Ovary (tissue), 9 donors: ENCODE measurements around the gene ST6GAL1. TPM values are rescaled to one million over a fixed set of nuclear protein-coding genes. Genes with fewer than 3 reads are reported as not detected.

ENCODE experiments used
- DNase-seq, 5 donors: peaks; one replicate each; pipeline ENCODE4 v3.0.0-alpha.2; 2019 to 2020
- H3K27ac ChIP-seq, 2 donors: fragments of 200-600 bp; one replicate each; pipeline versions ENCODE4 v1.5.1 to v1.8.0; 2019 to 2022
- H3K27me3 ChIP-seq: fragments of 200-600 bp; one replicate; pipeline ENCODE4 v1.8.0; 2022
- H3K36me3 ChIP-seq: fragments of 200-600 bp; sonication (generic); one replicate; pipeline ENCODE4 v1.5.1; 2019
- H3K4me1 ChIP-seq: one replicate; pipeline ENCODE4 v1.8.1; 2013; ENCODE audit warnings: mild to moderate bottlenecking, moderate library complexity; ENCODE audit not compliant: insufficient read depth
- H3K4me3 ChIP-seq: fragments of 200-600 bp; sonication (generic); one replicate; pipeline ENCODE4 v1.5.1; 2017
- H3K9me3 ChIP-seq, 2 donors: fragments of 200-600 bp in 1 of 2; sonication (generic) in 1 of 2; one replicate each; pipeline versions ENCODE4 v1.5.1 to v1.8.1; 2013 to 2019; ENCODE audit warnings: mild to moderate bottlenecking in 1 of 2, moderate library complexity in 1 of 2
- CTCF ChIP-seq, 3 donors: fragments of 450-650 bp in 2 of 3; fragments of 200-600 bp in 1 of 3; IDR thresholded peaks; one replicate each; pipeline versions ENCODE4 v1.5.1 to v1.8.0; 2016 to 2022; ENCODE audit warnings: antibody characterized with exemption in 3 of 3, mild to moderate bottlenecking in 1 of 3
- EP300 ChIP-seq: sonication (generic); formaldehyde crosslinking; IDR thresholded peaks from one replicate; pipeline ENCODE4 v1.6.1; 2017; ENCODE audit warnings: antibody characterized with exemption
- POLR2A ChIP-seq: fragments of 450-650 bp; IDR thresholded peaks from one replicate; pipeline ENCODE4 v1.6.1; 2017; ENCODE audit warnings: antibody characterized with exemption, mild to moderate bottlenecking, moderate library complexity
- WGBS, 3 donors: extraction: QIAGEN DNeasy Blood & Tissue Kit in 1 of 3; methylation state at CpG; one replicate each; pipeline versions ENCODE4 v1.1.5 to v1.1.7; 2013 to 2017; 5-methylcytosine and 5-hydroxymethylcytosine counted together
- intact Hi-C, 4 donors: fragments of 100-400 bp; cut with DNase I; formaldehyde crosslinking; loops; one replicate each; pipeline versions ENCODE4 v1.11.0 to v1.15.1; 2022 to 2023
- polyA plus RNA-seq, 2 donors: library from polyadenylated mRNA; stranded (reverse); fragments of 200-250 nt in 1 of 2; fragments of 350-450 nt in 1 of 2; fragmentation: Illumina TruSeq in 1 of 2; extraction: RNeasy Lipid Tissue Mini Kit (QIAGEN cat#74804) in 1 of 2; gene quantifications; one replicate each; pipeline ENCODE4 v1.2.3, GENCODE V29; 2013 to 2014
- total RNA-seq, 7 donors: library from RNA; depleted of rRNA in 2 of 7; stranded (reverse); fragments of >200 nt in 2 of 7; fragmentation: NEBNext Ultra II Directional in 3 of 7; extraction: Animal tissue kit (Norgen Biotek cat#: 25700) in 3 of 7; gene quantifications; one replicate each; pipeline versions ENCODE4 v1.1.0 to v1.2.4, GENCODE V29; 2016 to 2023
- donor health status: DM: no; HTN: no; CAD: no; lungs with moderate emphysema.
- donor health status: DM: no; HTN: no; CAD: no.
- donor health status: Bipolar disorder and iron deficiency.
- donor health status: DM: yes; HTN: yes; CAD: no.
- donor health status: DM: no; HTN: no; CAD: no.
- donor health status: DM: yes; HTN: yes; CAD: no.

ST6GAL1 gene
- total and polyA plus RNA-seq, 9 donors: 10.6 to 55.2 (median 28.1) TPM

- Histone ChIP-seq H3K9me3 (no peaks in the 10 kb centered on the region), H3K27me3 (no peaks in the 10 kb centered on the region), H3K4me3 (no peak overlapping the region), H3K36me3 (no peaks in the 10 kb centered on the region), H3K4me1 (no peaks in the 10 kb centered on the region), H3K27ac (no peak overlapping the region)
- WGBS, 3 donors: 80 to 82% (median 81%) methylated on average over 5 of the region's 5 CpGs
- DNase-seq: no peak
- intact Hi-C loops: no loop called here
- TF ChIP-seq POLR2A: no peak
- no peak for TF ChIP-seq EP300
- TF ChIP-seq CTCF (IDR thresholded peaks at IDR 0.05): no peak
These were observed 34.9 kb upstream of the ST6GAL1 start for GRCh38 chr3:186895406-186895805.

- Histone ChIP-seq H3K27ac (no peak overlapping the region), H3K4me3 (no peak overlapping the region), H3K9me3 (no peaks in the 10 kb centered on the region), H3K4me1 (no peaks in the 10 kb centered on the region), H3K36me3 (no peaks in the 10 kb centered on the region), H3K27me3 (no peaks in the 10 kb centered on the region)
- TF ChIP-seq POLR2A (no peak), EP300 (no peak), CTCF (IDR thresholded peaks at IDR 0.05) (no peak)
- no peak for DNase-seq
- intact Hi-C loops: no loop called here
- 81 to 85% (median 85%) methylated on average over 4 of the region's 4 CpGs for WGBS, 3 donors
These were observed 34.3 kb upstream of the ST6GAL1 start for GRCh38 chr3:186896006-186896405.

GRCh38 chr3:186896875-186897274 is 33.5 kb upstream of the ST6GAL1 start:
- WGBS, 3 donors: 31 to 37% (median 35%) methylated on average over 4 of the region's 4 CpGs

GRCh38 chr3:186901135-186901734 is 29.1 kb upstream of the ST6GAL1 start:
- no peaks in the 10 kb centered on the region for H3K4me1 ChIP-seq
- no peaks in the 10 kb centered on the region for H3K36me3 ChIP-seq
- 74 to 90% (median 79%) methylated on average over 1 of the region's 1 CpG for WGBS, 3 donors
- no peak for DNase-seq
- H3K27me3 ChIP-seq: no peaks in the 10 kb centered on the region
- H3K4me3 ChIP-seq: no peak overlapping the region
- H3K9me3 ChIP-seq: no peaks in the 10 kb centered on the region
- H3K27ac ChIP-seq: no peak overlapping the region
- intact Hi-C loops: no loop called here
- TF ChIP-seq CTCF (IDR thresholded peaks at IDR 0.05) (no peak), POLR2A (no peak), EP300 (no peak)

More at GRCh38 chr3:186896875-186897274, 33.5 kb upstream of the ST6GAL1 start:
- TF ChIP-seq CTCF (IDR thresholded peaks at IDR 0.05): no peak
- no peak for TF ChIP-seq EP300
- TF ChIP-seq POLR2A: no peak
- H3K27ac ChIP-seq: no peak overlapping the region
- no peak overlapping the region for H3K4me3 ChIP-seq
- no peaks in the 10 kb centered on the region for H3K27me3 ChIP-seq
- intact Hi-C loops: no loop called here
- no peaks in the 10 kb centered on the region for H3K4me1 ChIP-seq
- DNase-seq: no peak
- H3K9me3 ChIP-seq: no peaks in the 10 kb centered on the region
- H3K36me3 ChIP-seq: no peaks in the 10 kb centered on the region
